Liver (tissue), 3 donors: ENCODE results near the gene P4HA2.

Experiments used
- EGR1 ChIP-seq, 2 donors: IDR thresholded peaks; 2 replicates each; pipeline ENCODE4 v1.6.1; 2016 to 2018; ENCODE audit warnings: antibody characterized with exemption in 2 of 2, low read depth in 2 of 2
- FOXA2 ChIP-seq: IDR thresholded peaks from 2 replicates; pipeline ENCODE4 v1.6.1; 2016; ENCODE audit warnings: antibody characterized with exemption
- HNF4A ChIP-seq, 2 donors: conservative IDR thresholded peaks; 2 replicates each; pipeline ENCODE4 v1.6.1; 2016; ENCODE audit warnings: antibody characterized with exemption in 2 of 2, mild to moderate bottlenecking in 2 of 2
- HNF4G ChIP-seq: IDR thresholded peaks from 2 replicates; pipeline ENCODE4 v1.6.1; 2016; ENCODE audit warnings: antibody characterized with exemption
- JUND ChIP-seq, 2 donors: IDR thresholded peaks; 2 replicates each; pipeline ENCODE4 v1.6.1; 2016; ENCODE audit warnings: antibody characterized with exemption in 2 of 2
- RAD21 ChIP-seq, 2 donors: IDR thresholded peaks; 2 replicates each; pipeline ENCODE4 v1.6.1; 2016; ENCODE audit warnings: antibody characterized with exemption in 2 of 2, mild to moderate bottlenecking in 2 of 2
- RXRA ChIP-seq, 2 donors: IDR thresholded peaks; 2 replicates each; pipeline ENCODE4 v1.6.1; 2017 to 2018; ENCODE audit warnings: antibody characterized with exemption in 2 of 2, mild to moderate bottlenecking in 1 of 2
- SP1 ChIP-seq: IDR thresholded peaks from 2 replicates; pipeline ENCODE4 v1.6.1; 2018; ENCODE audit warnings: antibody characterized with exemption, mild to moderate bottlenecking
- TAF1 ChIP-seq: conservative IDR thresholded peaks from 2 replicates; pipeline ENCODE4 v1.6.1; 2016; ENCODE audit warnings: antibody characterized with exemption, mild to moderate bottlenecking
- YY1 ChIP-seq: IDR thresholded peaks from 2 replicates; pipeline ENCODE4 v1.6.1; 2016; ENCODE audit warnings: antibody characterized with exemption, mild to moderate bottlenecking
- TF ChIP-seq, protein P1 (sequence below): fragments of 150-350 bp; IDR thresholded peaks from 2 replicates; pipeline ENCODE4 v1.5.1; 2017; ENCODE audit warnings: improper control_type of control experiment, low read depth, low read length; ENCODE audit not compliant: missing input control
- TF ChIP-seq, protein P2 (sequence below): IDR thresholded peaks from 2 replicates; pipeline ENCODE4 v1.6.1; 2016; ENCODE audit warnings: antibody characterized with exemption, mild to moderate bottlenecking
- TF ChIP-seq, protein P3 (sequence below): IDR thresholded peaks from 2 replicates; pipeline ENCODE4 v1.6.1; 2016; ENCODE audit warnings: antibody characterized with exemption
- TF ChIP-seq, protein P4 (sequence below): IDR thresholded peaks from 2 replicates; pipeline ENCODE4 v1.6.1; 2016; ENCODE audit warnings: antibody characterized with exemption
- donor health status: healthy.
- donor health status: healthy.

DNA sequence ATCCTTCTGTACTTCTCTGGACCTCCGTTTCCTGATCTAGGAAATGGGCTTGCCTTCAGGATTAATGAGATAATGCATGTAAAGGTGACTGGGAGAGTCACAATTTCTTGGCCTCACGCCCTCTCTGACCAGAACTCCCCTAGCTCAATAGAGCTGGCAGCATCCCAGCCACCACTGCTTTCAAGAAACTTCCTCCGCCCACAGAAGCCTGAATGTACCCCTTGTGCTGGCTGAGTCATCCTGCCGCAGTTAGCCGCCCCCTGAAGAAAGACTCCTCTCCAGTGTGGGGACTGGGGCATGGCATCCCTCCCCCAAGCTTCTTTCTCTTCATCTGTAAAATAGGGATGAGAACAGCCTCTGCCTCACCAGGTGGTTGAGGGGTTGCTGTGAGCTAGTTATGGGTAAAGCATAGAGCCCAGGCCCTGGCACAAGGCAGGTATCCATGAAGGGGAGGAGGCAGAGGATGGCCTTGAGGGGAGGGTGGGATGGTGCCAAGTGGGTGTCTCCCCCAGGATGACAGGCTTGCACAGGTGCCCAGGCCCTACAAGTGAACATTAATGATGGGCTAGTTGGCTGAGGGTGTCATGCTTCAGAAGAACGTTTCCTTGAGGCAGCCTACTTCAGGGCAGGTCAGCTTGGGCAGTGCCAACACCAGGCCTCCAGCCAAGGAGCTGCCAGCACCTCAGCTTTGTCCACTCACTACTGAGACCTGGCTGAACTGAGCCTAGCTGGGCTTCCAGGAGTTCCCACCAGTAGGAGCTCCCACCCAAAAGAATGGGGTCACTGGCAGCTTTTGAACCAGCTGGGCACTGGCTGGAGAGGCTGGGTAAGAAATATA lies 33.3 kb upstream of the P4HA2 start:
- TF ChIP-seq, protein P1, sequence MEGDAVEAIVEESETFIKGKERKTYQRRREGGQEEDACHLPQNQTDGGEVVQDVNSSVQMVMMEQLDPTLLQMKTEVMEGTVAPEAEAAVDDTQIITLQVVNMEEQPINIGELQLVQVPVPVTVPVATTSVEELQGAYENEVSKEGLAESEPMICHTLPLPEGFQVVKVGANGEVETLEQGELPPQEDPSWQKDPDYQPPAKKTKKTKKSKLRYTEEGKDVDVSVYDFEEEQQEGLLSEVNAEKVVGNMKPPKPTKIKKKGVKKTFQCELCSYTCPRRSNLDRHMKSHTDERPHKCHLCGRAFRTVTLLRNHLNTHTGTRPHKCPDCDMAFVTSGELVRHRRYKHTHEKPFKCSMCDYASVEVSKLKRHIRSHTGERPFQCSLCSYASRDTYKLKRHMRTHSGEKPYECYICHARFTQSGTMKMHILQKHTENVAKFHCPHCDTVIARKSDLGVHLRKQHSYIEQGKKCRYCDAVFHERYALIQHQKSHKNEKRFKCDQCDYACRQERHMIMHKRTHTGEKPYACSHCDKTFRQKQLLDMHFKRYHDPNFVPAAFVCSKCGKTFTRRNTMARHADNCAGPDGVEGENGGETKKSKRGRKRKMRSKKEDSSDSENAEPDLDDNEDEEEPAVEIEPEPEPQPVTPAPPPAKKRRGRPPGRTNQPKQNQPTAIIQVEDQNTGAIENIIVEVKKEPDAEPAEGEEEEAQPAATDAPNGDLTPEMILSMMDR: no peak
- TF ChIP-seq RXRA (IDR thresholded peaks at IDR 0.05) (no peak), SP1 (no peak), JUND (IDR thresholded peaks at IDR 0.05) (no peak), YY1 (no peak), HNF4G (no peak), RAD21 (IDR thresholded peaks at IDR 0.05) (no peak), FOXA2 (no peak), EGR1 (IDR thresholded peaks at IDR 0.05; ENCODE audit: low read depth in 2 of 2) (no peak), TAF1 (no peak), HNF4A (conservative IDR thresholded peaks at IDR 0.05) (no peak)
- TF ChIP-seq, protein P2, sequence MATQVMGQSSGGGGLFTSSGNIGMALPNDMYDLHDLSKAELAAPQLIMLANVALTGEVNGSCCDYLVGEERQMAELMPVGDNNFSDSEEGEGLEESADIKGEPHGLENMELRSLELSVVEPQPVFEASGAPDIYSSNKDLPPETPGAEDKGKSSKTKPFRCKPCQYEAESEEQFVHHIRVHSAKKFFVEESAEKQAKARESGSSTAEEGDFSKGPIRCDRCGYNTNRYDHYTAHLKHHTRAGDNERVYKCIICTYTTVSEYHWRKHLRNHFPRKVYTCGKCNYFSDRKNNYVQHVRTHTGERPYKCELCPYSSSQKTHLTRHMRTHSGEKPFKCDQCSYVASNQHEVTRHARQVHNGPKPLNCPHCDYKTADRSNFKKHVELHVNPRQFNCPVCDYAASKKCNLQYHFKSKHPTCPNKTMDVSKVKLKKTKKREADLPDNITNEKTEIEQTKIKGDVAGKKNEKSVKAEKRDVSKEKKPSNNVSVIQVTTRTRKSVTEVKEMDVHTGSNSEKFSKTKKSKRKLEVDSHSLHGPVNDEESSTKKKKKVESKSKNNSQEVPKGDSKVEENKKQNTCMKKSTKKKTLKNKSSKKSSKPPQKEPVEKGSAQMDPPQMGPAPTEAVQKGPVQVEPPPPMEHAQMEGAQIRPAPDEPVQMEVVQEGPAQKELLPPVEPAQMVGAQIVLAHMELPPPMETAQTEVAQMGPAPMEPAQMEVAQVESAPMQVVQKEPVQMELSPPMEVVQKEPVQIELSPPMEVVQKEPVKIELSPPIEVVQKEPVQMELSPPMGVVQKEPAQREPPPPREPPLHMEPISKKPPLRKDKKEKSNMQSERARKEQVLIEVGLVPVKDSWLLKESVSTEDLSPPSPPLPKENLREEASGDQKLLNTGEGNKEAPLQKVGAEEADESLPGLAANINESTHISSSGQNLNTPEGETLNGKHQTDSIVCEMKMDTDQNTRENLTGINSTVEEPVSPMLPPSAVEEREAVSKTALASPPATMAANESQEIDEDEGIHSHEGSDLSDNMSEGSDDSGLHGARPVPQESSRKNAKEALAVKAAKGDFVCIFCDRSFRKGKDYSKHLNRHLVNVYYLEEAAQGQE: no peak
- TF ChIP-seq, protein P3, sequence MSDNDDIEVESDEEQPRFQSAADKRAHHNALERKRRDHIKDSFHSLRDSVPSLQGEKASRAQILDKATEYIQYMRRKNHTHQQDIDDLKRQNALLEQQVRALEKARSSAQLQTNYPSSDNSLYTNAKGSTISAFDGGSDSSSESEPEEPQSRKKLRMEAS: no peak
- TF ChIP-seq, protein P4, sequence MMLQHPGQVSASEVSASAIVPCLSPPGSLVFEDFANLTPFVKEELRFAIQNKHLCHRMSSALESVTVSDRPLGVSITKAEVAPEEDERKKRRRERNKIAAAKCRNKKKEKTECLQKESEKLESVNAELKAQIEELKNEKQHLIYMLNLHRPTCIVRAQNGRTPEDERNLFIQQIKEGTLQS: no peak
